Motor neuron (in vitro differentiated cells): Measurements from ENCODE around the gene PAMR1. TPM values are rescaled to one million over a fixed set of nuclear protein-coding genes. Genes with fewer than 3 reads are reported as not detected.
"Not testable (repeated sequence)": the region's sequence is repeated elsewhere in the genome, so short reads cannot be mapped to it uniquely, and the experiment has no call there.

Source experiments
- ATAC-seq, 8 experiments: fragments of 200-7000 bp; cut with Tn5 transposase; replicated peaks in 6 of 8; 2 replicates each; pipeline ENCODE4 v1.8.0; 2021; ENCODE audit warnings: mild to moderate bottlenecking in 8 of 8, moderate library complexity in 8 of 8
- H3K27ac ChIP-seq, 2 donors: fragments of 250-450 bp; sonication (Bioruptor Pico); 2 replicates each; pipeline ENCODE4 v1.9.0; 2021; ENCODE audit warnings: antibody characterized with exemption in 2 of 2, mild to moderate bottlenecking in 2 of 2, moderate library complexity in 1 of 2
- H3K4me1 ChIP-seq, 2 donors: fragments of 250-450 bp; sonication (Bioruptor Pico); replicated peaks in 1 of 2; 2 replicates each; pipeline ENCODE4 v1.6.1; 2021; ENCODE audit warnings: antibody characterized with exemption in 2 of 2, mild to moderate bottlenecking in 2 of 2, moderate library complexity in 1 of 2
- H3K4me3 ChIP-seq, 5 donors: fragments of 250-450 bp; sonication (Bioruptor Pico); 2 replicates each; pipeline ENCODE4 v1.9.0; 2021; ENCODE audit warnings: antibody characterized with exemption in 5 of 5, mild to moderate bottlenecking in 5 of 5, moderate library complexity in 4 of 5
- WGBS, 10 experiments: fragments of 450-650 bp; shearing (Covaris generic); methylation state at CpG; one replicate each; pipeline ENCODE4 v1.0.0; 2022; 5-methylcytosine and 5-hydroxymethylcytosine counted together
- in situ Hi-C, 9 experiments: fragments of 400-800 bp; cut with MboI; loops; one replicate each; pipeline ENCODE4 v1.15.0; 2021; ENCODE audit warnings: low sequenced_read_pairs in 9 of 9, low pct_unique_long_range_greater_than_20kb in 2 of 9; ENCODE audit not compliant: unreplicated experiment in 9 of 9
- total RNA-seq, 8 experiments: library from RNA; unstranded; fragments of 300-600 nt; gene quantifications; 2 replicates each; pipeline versions ENCODE4 v1.2.3 to v1.2.4, GENCODE V29; 2022

Gene PAMR1
- total RNA-seq, 8 experiments from 2014 or later = 0.11 to 476 (median 0.73) TPM; not detected in 2

DNA sequence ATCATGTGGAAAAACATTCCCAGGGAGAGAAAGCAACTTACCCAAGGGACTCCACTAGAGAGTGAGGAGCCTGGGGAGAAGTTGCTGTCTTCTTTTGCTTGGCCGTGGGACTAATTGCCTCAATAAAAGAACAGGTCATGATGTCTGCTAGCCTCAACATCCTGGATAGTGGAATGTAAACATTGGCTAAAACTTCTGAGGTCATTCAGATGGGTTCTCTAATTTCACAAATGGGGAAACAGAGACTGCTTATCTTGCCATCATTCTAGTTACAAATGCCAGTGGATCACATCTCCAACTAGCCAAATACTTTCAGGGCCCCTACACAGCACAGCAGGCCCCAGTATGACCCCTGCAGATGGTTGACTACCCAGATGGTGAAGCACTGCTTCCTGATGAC, 28.4 kb upstream of the PAMR1 start:
- no peak for ATAC-seq
- H3K4me3 ChIP-seq = no peak overlapping the region
- H3K4me1 ChIP-seq = no peaks in the 10 kb centered on the region
- 33 to 80% (median 78%) methylated on average over 1 of the region's 1 CpG; no CpG with 5 or more reads in 7 of the 10 experiments for WGBS, 10 experiments
- in situ Hi-C loops = no loop called here
- H3K27ac ChIP-seq = no peak overlapping the region

DNA sequence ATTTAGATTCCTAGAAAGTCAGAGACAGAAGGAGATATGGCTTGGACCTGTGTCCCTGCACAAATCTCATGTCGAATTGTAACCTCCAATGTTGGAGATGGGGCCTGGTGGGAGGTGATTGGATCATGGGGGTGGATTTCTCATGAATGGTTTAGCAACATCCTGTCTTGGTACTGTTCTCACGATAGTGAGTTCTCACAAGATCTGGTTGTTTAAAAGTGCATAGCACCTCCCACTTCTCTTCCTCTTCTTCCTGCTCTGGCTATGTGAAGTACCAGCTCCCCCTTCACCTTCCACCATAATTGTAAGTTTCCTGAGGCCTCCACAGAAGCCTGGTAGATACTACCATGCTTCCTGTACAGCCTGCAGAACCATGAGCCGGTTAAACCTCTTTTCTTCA, 27.6 kb upstream of the PAMR1 start:
- Histone ChIP-seq H3K27ac (no peak overlapping the region), H3K4me1 (no peaks in the 10 kb centered on the region), H3K4me3 (no peak overlapping the region)
- in situ Hi-C loops = no loop called here
- 70 to 100% (median 86%) methylated on average over 1 to 3 of the region's 3 CpGs; no CpG with 5 or more reads in 3 of the 10 experiments for WGBS, 10 experiments
- no peak for ATAC-seq

DNA sequence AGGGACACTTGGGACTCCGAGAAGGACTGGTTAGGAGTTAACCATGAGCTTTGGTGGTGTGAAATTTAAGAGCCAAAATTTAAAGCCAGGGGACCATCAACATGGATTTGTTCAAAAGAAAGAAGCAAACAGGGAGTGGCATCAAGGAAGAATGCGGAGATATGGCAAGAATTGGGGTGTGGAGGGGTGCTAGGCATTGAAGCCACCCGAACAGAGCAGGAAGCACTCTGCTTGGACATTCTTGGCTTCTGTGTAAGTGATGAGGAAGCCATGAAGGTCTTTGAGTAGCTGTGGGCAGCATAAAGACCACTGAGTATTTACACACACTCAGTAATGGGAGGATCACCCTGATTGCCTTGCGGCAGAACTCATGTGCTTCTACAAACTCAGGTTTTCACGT, 27.2 kb upstream of the PAMR1 start:
- Histone ChIP-seq H3K4me3 (no peak overlapping the region), H3K27ac (no peak overlapping the region), H3K4me1 (no peaks in the 10 kb centered on the region)
- no peak for ATAC-seq
- WGBS, 10 experiments = 83 to 100% (median 96%) methylated on average over 1 to 4 of the region's 5 CpGs; no CpG with 5 or more reads in 3 of the 10 experiments
- in situ Hi-C loops = no loop called here

DNA sequence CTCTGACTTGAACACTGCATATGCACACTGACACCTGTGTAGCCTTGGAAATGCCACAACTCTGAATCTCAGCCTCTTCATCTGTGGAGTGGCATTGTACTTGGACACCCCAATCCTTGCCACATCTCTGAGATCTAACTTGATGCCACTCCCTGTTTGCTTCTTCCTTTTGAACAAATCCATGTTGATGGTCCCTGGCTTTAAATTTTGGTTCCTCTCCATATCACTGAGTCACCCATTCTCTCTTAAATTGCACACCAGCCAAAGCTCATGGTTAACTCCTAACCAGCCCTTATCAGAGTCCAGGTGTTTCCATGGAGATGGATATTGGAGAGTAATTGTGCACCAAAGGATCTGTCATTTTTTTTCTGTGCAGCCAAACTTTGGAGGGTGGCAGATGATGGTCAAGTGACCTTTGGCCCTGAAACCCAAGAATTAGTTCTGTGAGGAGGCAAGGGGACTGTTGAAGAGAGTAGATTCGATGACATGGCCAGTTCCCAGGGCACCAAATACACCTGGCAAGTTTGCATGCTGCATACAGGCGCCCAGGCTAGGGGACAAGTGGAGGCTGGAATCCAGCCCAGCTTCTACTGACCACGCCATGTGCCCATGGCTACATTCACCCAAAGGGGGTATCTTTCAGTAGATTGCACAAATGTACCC, 25.1 kb upstream of the PAMR1 start:
- peaks cover 0 to 4% of the 10 kb centered on the region in 2 donors for H3K4me1 ChIP-seq
- H3K27ac ChIP-seq = no peak overlapping the region
- ATAC-seq = no peak
- 40 to 100% (median 93%) methylated on average over 1 to 3 of the region's 3 CpGs; no CpG with 5 or more reads in 4 of the 10 experiments for WGBS, 10 experiments
- no peak overlapping the region for H3K4me3 ChIP-seq
- in situ Hi-C loops = no loop called here

DNA sequence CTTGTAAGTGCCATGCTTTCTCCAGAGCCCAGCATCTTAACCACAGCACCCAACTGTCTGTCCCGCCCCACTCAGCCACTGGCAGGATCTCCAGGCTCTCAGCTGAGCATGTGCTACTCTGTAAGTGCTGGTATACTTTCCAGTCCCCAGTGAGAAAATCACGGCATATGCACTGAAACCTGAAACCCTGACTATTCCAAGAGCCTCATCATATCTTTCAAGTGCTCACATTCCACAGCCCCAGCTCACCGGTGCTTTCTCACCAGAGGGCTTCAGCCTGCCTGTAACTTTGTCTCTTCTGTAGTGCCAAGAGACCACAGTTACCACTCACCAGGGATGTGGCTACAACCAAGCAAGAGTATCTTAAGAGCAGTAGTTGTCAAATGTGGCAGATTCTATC, 24.4 kb upstream of the PAMR1 start:
- 0 to 75% (median 33%) methylated on average over 1 to 3 of the region's 3 CpGs; no CpG with 5 or more reads in 3 of the 10 experiments for WGBS, 10 experiments
- H3K4me3 ChIP-seq = no peak overlapping the region
- in situ Hi-C loops = no loop called here
- H3K27ac ChIP-seq = no peak overlapping the region
- peak in 4 of 8 experiments; percentile 63 to 97 (median 80) for ATAC-seq
- peaks cover 0 to 10% of the 10 kb centered on the region in 2 donors for H3K4me1 ChIP-seq

DNA sequence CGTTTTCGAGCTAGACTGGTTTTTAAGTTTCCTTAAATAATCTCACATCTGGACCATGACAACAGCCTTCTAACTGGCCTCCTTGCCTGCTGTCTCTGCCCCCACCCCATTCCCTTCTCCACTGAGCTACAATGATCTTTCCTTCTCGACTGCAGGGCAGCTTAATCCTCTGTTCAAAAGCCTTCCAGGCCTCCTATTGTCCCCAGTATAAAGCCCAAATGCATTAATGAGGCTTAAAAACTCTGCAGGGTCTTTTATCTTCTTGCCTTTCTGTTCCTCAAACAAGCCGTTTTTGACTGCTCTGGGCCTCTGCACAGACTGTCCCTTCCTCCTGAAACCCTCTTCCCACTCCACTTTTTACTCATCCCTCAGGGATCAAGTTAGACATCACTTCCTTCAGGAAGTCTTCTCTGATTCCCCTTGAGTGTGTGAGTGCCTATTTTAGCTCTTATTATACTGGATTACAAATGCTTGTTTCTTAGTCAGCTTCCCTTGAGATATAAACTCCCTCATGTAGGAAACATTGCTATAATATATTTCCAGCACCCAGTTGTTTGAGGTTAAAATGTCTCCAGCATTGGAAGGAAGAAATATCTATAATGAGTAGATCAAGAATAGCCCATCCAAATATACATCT, 23.6 kb upstream of the PAMR1 start:
- in situ Hi-C loops = no loop called here
- WGBS, 10 experiments = 0 to 21% (median 6%) methylated on average over 1 to 4 of the region's 4 CpGs; no CpG with 5 or more reads in 1 of the 10 experiments
- H3K27ac ChIP-seq = no peak overlapping the region

DNA sequence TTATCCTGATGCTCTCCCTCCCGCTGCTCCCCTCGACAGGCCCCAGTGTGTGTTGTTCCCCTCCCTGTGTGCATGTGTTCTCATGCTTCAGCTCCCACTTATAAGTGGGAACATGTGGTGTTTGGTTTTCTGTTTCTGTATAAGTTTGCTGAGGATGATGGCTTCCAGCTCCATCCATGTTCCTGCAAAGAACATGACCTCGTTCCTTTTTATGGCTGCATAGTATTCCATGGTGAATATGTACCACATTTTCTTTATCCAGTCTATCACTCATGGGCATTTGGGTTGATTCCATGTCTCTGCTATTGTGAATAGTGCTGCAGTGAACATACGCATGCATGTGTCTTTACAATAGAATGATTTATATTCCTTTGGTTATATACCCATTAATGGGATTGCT, 22.6 kb upstream of the PAMR1 start:
- H3K27ac ChIP-seq, in situ Hi-C loops, ATAC-seq, H3K4me3 ChIP-seq: not testable (repeated sequence)
- 77 to 100% (median 92%) methylated on average over 1 to 3 of the region's 4 CpGs; no CpG with 5 or more reads in 2 of the 10 experiments for WGBS, 10 experiments
- peaks cover 0 to 10% of the 10 kb centered on the region in 2 donors for H3K4me1 ChIP-seq

More for the DNA sequence above, 23.6 kb upstream of the PAMR1 start:
- Histone ChIP-seq H3K4me1 (peaks cover 0 to 10% of the 10 kb centered on the region in 2 donors), H3K4me3 (no peak overlapping the region)
- ATAC-seq = peak in 3 of 8 experiments; percentile 12 to 48 (median 18)

DNA sequence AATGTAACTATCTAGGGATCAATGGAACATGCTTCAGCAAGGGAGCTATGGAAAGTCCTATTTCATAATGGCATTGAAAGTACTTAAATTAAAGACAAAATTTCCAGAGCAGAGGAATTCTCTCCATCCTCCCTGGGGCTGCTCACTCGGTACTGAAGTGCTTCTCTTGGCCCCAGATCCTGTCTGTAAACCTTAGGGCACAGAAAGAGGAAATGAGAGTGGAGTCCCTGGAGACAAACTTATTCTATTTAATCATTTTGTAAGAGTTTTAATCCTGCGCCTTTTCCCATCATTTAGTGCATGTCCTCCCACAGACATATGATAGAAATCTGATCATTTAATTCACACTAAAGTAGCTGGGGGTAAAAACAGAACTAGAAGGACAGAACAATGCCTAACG, 20.9 kb upstream of the PAMR1 start:
- ATAC-seq = no peak
- no peak overlapping the region for H3K27ac ChIP-seq
- H3K4me1 ChIP-seq = peaks cover 0 to 10% of the 10 kb centered on the region in 2 donors
- H3K4me3 ChIP-seq = no peak overlapping the region
- in situ Hi-C loops = no loop called here
- 50 to 100% (median 89%) methylated on average over 1 to 3 of the region's 3 CpGs; no CpG with 5 or more reads in 1 of the 10 experiments for WGBS, 10 experiments

DNA sequence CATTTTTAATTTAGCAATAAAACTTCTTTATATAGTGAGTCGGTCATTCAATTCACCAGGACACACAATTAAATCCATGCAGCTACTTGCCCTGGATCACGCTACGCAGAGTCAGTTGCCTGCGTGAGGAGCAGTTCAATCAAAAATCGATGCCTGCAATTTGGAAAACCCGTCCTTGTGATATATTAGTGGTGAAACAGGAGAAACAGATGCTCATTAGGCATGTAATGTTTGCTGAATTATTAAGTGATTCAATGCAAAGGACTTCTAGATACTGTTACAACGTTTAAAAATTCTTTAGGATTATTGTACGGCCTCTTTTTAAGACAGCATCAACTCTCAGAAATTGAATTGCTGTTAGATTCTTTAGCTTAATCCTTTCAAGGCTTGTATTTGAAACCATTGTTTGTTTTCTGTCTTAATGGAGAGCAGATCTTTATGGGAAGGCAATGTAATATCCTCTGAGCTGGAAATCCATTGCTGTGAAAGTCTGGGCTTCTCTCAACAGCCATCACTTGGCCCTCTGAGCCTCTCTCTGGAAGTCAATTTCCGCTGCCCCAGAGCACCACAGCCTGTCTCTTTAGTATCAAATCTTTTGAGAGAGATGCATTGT, 20.1 kb upstream of the PAMR1 start:
- no peak overlapping the region for H3K27ac ChIP-seq
- ATAC-seq = no peak
- peaks cover 0 to 10% of the 10 kb centered on the region in 2 donors for H3K4me1 ChIP-seq
- H3K4me3 ChIP-seq = no peak overlapping the region
- in situ Hi-C loops = no loop called here
- 68 to 89% (median 81%) methylated on average over 4 to 9 of the region's 9 CpGs; no CpG with 5 or more reads in 1 of the 10 experiments for WGBS, 10 experiments

DNA sequence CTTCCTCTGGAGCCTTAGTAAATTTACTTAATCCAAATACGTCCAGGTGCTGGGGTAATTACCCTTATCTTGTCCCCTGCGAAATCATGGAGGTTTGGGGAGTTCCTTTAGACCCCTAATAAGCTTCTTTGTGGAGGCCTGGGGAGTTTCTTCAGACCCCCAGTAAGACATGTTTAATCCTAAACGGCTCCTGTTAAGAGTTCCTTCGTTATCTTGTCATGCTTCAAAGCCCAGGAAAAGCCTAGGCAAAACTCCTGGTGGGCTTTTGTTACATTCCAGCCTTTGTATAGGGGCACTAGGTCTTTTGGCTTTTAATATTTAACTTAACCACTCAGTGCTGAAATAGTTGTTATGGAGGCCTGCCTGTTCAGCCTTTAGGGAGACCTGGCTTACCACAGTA, 18.1 kb upstream of the PAMR1 start:
- no peak for ATAC-seq
- Histone ChIP-seq H3K4me1 (peaks cover 0 to 10% of the 10 kb centered on the region in 2 donors), H3K4me3 (no peak overlapping the region), H3K27ac (no peak overlapping the region)
- 20 to 89% (median 49%) methylated on average over 1 to 4 of the region's 4 CpGs; no CpG with 5 or more reads in 2 of the 10 experiments for WGBS, 10 experiments
- in situ Hi-C loops = no loop called here

DNA sequence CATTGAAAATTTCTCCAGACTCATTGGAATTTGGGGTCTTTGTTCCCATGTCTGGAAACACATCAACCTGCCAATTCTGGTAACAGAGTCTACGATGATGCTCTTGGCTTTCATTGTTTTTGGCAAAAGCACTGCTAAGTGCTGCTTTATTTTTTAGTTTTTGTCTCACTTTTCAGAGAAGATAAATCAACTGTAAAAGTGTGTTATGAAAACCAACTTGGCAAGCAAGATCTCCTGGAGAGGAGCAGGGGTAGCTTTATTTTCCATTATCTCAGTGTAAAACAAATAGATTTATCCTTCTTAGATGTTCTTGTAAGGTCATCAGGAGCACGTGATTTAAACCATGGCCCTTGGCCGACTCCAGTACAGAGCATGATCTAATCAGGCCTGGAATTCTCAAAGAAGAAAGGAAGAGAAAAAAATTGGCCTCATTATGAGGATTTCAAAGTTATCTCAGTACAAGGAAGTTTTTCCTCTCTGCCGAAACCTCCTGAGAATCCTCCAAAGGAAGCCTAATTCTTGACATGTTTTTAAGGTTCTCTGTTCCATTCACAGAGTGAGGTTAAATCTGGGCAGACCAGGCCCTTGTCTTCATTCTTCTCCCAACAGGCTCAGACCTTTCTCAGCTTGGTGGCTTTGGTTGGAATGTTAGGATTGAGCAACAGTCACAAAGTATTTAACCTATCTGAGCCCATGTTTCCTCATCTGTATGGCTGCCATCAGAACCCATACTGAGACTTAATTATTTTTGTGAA, 16.4 kb upstream of the PAMR1 start:
- WGBS, 10 experiments = 17 to 79% (median 33%) methylated on average over 2 to 4 of the region's 4 CpGs
- H3K4me1 ChIP-seq = peaks cover 0 to 10% of the 10 kb centered on the region in 2 donors
- H3K4me3 ChIP-seq = no peak overlapping the region
- in situ Hi-C loops = no loop called here
- ATAC-seq = peak in 3 of 8 experiments; percentile 23 to 50 (median 35)
- H3K27ac ChIP-seq = no peak overlapping the region

DNA sequence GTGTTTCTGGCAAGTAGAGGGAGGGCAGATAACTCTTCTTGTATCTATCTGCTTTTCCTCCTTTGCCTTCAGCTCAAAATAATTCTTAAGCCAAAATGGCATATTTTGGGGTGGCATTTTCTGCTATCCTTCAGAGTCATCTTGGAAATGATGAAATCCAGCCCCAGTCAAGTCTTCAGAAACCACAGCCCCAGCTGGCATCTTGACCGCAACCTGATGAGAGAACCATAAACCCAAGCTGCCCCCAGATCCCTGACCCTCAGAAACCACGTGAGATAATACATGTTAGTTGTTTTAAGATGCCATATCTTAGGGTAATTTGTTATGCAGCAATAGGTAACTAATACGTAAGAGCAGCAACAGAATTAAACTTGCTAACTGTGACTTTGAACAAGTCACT, 15.1 kb upstream of the PAMR1 start:
- H3K4me1 ChIP-seq = peaks cover 0 to 7% of the 10 kb centered on the region in 2 donors
- in situ Hi-C loops = no loop called here
- no peak overlapping the region for H3K4me3 ChIP-seq
- H3K27ac ChIP-seq = no peak overlapping the region
- 60 to 100% (median 100%) methylated on average over 1 to 3 of the region's 3 CpGs; no CpG with 5 or more reads in 3 of the 10 experiments for WGBS, 10 experiments
- no peak for ATAC-seq
